Measurements from ENCODE around the gene NAGS. TPM values are rescaled to one million over a fixed set of nuclear protein-coding genes. Genes with fewer than 3 reads are reported as not detected.

The NAGS gene
- total RNA-seq, 1 experiment from 2014 or later: 3.7 TPM

- no peak overlapping the region for H3K23ac ChIP-seq (ENCODE audit: insufficient read length, low read depth, low read length)
- H3K27ac ChIP-seq (ENCODE audit: insufficient read length, low read depth, low read length): no peak overlapping the region
- no peak overlapping the region; the same call in 1 of the 2 replicates for H3K14ac ChIP-seq (ENCODE audit: insufficient read depth, low read length)
- H2BK120ac ChIP-seq (ENCODE audit: low read depth, low read length, poor library complexity, severe bottlenecking): no peak overlapping the region
- no peaks in the 10 kb centered on the region for H3K9me3 ChIP-seq (ENCODE audit: control insufficient read depth, low read depth, low read length)
- H3K79me2 ChIP-seq (ENCODE audit: insufficient read depth, low read length): no peaks in the 10 kb centered on the region
- H3K27me3 ChIP-seq (ENCODE audit: insufficient read depth, low read length): no peaks in the 10 kb centered on the region; the same call in 1 of the 2 replicates
- no CpG with 5 or more reads among the region's 59 CpGs for WGBS (ENCODE audit: extremely low coverage, insufficient read length, low lambda C conversion rate)
- H2AK5ac ChIP-seq (ENCODE audit: insufficient read length, low read length): no peak overlapping the region
- peaks cover 35% of the 10 kb centered on the region for H3K23me2 ChIP-seq (ENCODE audit: insufficient read length, low read depth, low read length, poor library complexity, severe bottlenecking)
- peaks cover 19 to 30% of the 10 kb centered on the region in 2 experiments for H3K4me1 Mint-ChIP-seq
- H3K9me3 Mint-ChIP-seq: no peaks in the 10 kb centered on the region
- no peak overlapping the region for H3K18ac ChIP-seq (ENCODE audit: insufficient read length, low read depth, low read length)
- H3K4ac ChIP-seq (ENCODE audit: low read depth, low read length): no peak overlapping the region
- H2BK5ac ChIP-seq (ENCODE audit: insufficient read length, low read length): no peak overlapping the region
- no peak overlapping the region for H4K91ac ChIP-seq (ENCODE audit: insufficient read length, low read depth, low read length)
- H2AFZ ChIP-seq (ENCODE audit: low read length): no peak overlapping the region
- peaks cover 35% of the 10 kb centered on the region for H3K27me3 Mint-ChIP-seq (ENCODE audit: low read depth)
- H4K5ac ChIP-seq (ENCODE audit: insufficient read length, low read depth, low read length): no peak overlapping the region
- H3K27ac Mint-ChIP-seq: peak overlapping the region in 1 of 3 experiments; percentile 92; a peak in 2 of 7 replicates
- H4K20me1 ChIP-seq (ENCODE audit: control insufficient read depth, insufficient read depth, insufficient read length): peaks cover 6% of the 10 kb centered on the region
- H2BK12ac ChIP-seq (ENCODE audit: insufficient read length, low read depth, low read length): no peak overlapping the region
- H3K56ac ChIP-seq (ENCODE audit: insufficient read length, low read depth, low read length): no peak overlapping the region
- H3T11ph ChIP-seq (ENCODE audit: low read length): no peak overlapping the region
- H2BK20ac ChIP-seq (ENCODE audit: low read depth, low read length, poor library complexity, severe bottlenecking): no peak overlapping the region
- no peak overlapping the region for H3K9ac ChIP-seq (ENCODE audit: extremely low read depth, insufficient read length, low read length)
- no peak overlapping the region for H4K8ac ChIP-seq (replicated peaks; ENCODE audit: insufficient read length, low read depth, low read length)
- peak; percentile 91 for DNase-seq
- H3K4me1 ChIP-seq (ENCODE audit: insufficient read depth, low read length): peaks cover 3% of the 10 kb centered on the region; the same call in 1 of the 2 replicates
- H3K79me1 ChIP-seq (ENCODE audit: insufficient read depth, low read depth, low read length, poor library complexity, severe bottlenecking): no peaks in the 10 kb centered on the region
- H3K4me2 ChIP-seq (ENCODE audit: insufficient read depth, insufficient read length, low read length): peak overlapping the region; percentile 76
- peak overlapping the region; percentile 77 to 89 for H3K4me3 Mint-ChIP-seq
- H2BK15ac ChIP-seq (ENCODE audit: low read depth, low read length): no peak overlapping the region
- TF ChIP-seq CTCF (conservative IDR thresholded peaks at IDR 0.05): peak; percentile 56
- peaks cover 7 to 12% (median 9%) of the 10 kb centered on the region in 3 experiments; a peak in 5 of 7 replicates for H3K36me3 Mint-ChIP-seq (ENCODE audit: insufficient read depth in 1 of 3, low read depth in 3 of 3)
These were observed 1.3 kb downstream of the NAGS start for GRCh38 chr17:44005527-44006271.
